GM23338 (cell line): Measurements from ENCODE around the gene TSHZ3. TPM values are rescaled to one million over a fixed set of nuclear protein-coding genes. Genes with fewer than 3 reads are reported as not detected.

Experiments
- ATAC-seq: fragments of 200-7000 bp; cut with Tn5 transposase; 3 replicates; pipeline ENCODE4 v1.9.1; 2020
- DNase-seq: peaks from one replicate; pipeline ENCODE4 v3.0.0-alpha.2; 2015; ENCODE audit warnings: low spot score
- H2AFZ ChIP-seq: fragments of 200-600 bp; sonication (generic); 2 replicates; pipeline ENCODE4 v1.8.0; 2016; ENCODE audit warnings: antibody characterized with exemption, mild to moderate bottlenecking, moderate library complexity
- H3F3A ChIP-seq: fragments of 200-600 bp; sonication (generic); replicated peaks from 2 replicates; pipeline ENCODE4 v1.8.0; 2017; ENCODE audit warnings: antibody characterized with exemption, mixed run types, low read depth
- H3K27ac ChIP-seq: fragments of 200-600 bp; sonication (generic); 2 replicates; pipeline ENCODE4 v1.6.1; 2016; ENCODE audit warnings: low read depth
- H3K27me3 ChIP-seq: fragments of 200-600 bp; sonication (generic); 2 replicates; pipeline ENCODE4 v1.8.0; 2016; ENCODE audit warnings: mild to moderate bottlenecking, mixed run types, moderate library complexity; ENCODE audit not compliant: insufficient read depth
- H3K36me3 ChIP-seq: fragments of 200-600 bp; sonication (generic); 2 replicates; pipeline ENCODE4 v1.8.0; 2016; ENCODE audit warnings: mild to moderate bottlenecking; ENCODE audit not compliant: insufficient read depth
- H3K4me1 ChIP-seq: fragments of 200-600 bp; sonication (generic); 2 replicates; pipeline ENCODE4 v1.8.0; 2016; ENCODE audit warnings: mild to moderate bottlenecking, moderate library complexity; ENCODE audit not compliant: insufficient read depth
- H3K4me2 ChIP-seq: fragments of 200-600 bp; sonication (generic); 2 replicates; pipeline ENCODE4 v1.7.1; 2017; ENCODE audit warnings: mixed run types
- H3K4me3 ChIP-seq: fragments of 200-600 bp; sonication (generic); 2 replicates; pipeline ENCODE4 v1.6.1; 2016; ENCODE audit warnings: mixed run types
- H3K79me2 ChIP-seq: fragments of 200-600 bp; sonication (generic); replicated peaks from 2 replicates; pipeline ENCODE4 v1.8.0; 2017; ENCODE audit warnings: mild to moderate bottlenecking; ENCODE audit not compliant: insufficient read depth
- H3K9me2 ChIP-seq: fragments of 200-600 bp; sonication (generic); 2 replicates; pipeline ENCODE4 v1.8.0; 2017; ENCODE audit not compliant: insufficient read depth
- H4K20me1 ChIP-seq: fragments of 200-600 bp; sonication (generic); replicated peaks from 2 replicates; pipeline ENCODE4 v1.8.0; 2017; ENCODE audit warnings: mild to moderate bottlenecking; ENCODE audit not compliant: insufficient read depth
- H3K27ac Mint-ChIP-seq: 2 replicates; pipeline ENCODE4 v1.8.0; 2020; ENCODE audit warnings: inconsistent platforms, mild to moderate bottlenecking, moderate library complexity, mixed read lengths
- H3K27me3 Mint-ChIP-seq: 3 replicates; pipeline ENCODE4 v1.8.0; 2022; ENCODE audit warnings: low read depth, mild to moderate bottlenecking, moderate library complexity, mixed read lengths, inconsistent platforms; ENCODE audit not compliant: insufficient read depth, poor library complexity
- H3K36me3 Mint-ChIP-seq: 3 replicates; pipeline ENCODE4 v1.8.0; 2021; ENCODE audit warnings: low read depth, mild to moderate bottlenecking, inconsistent platforms, moderate library complexity, mixed read lengths
- H3K4me1 Mint-ChIP-seq: 3 replicates; pipeline ENCODE4 v1.8.0; 2020; ENCODE audit warnings: mild to moderate bottlenecking, inconsistent platforms, mixed read lengths
- H3K4me3 Mint-ChIP-seq: 3 replicates; pipeline ENCODE4 v1.8.0; 2021; ENCODE audit warnings: moderate library complexity, mild to moderate bottlenecking, inconsistent platforms, mixed read lengths
- H3K9me3 Mint-ChIP-seq: 3 replicates; pipeline ENCODE4 v1.8.0; 2020; ENCODE audit warnings: moderate library complexity, mild to moderate bottlenecking, inconsistent platforms, mixed read lengths
- CREB1 ChIP-seq: fragments of 250-450 bp; sonication (Bioruptor Pico); IDR thresholded peaks from 2 replicates; pipeline ENCODE4 v1.5.0; 2020; ENCODE audit warnings: low read depth, mild to moderate bottlenecking, moderate library complexity
- EZH2phosphoT487 ChIP-seq: fragments of 200-600 bp; sonication (generic); IDR thresholded peaks from one replicate; pipeline ENCODE4 v1.8.1; 2018; ENCODE audit warnings: antibody characterized with exemption; ENCODE audit not compliant: unreplicated experiment
- JUNB ChIP-seq: IDR thresholded peaks from one replicate; pipeline ENCODE4 v1.6.1; 2016; ENCODE audit warnings: antibody characterized with exemption; ENCODE audit not compliant: unreplicated experiment
- POLR2AphosphoS5 ChIP-seq: IDR thresholded peaks from 2 replicates; pipeline ENCODE4 v1.6.1; 2016; ENCODE audit warnings: antibody characterized with exemption, low read depth
- ZNF114 ChIP-seq: fragments of 250-450 bp; sonication (Bioruptor Pico); IDR thresholded peaks from 2 replicates; pipeline ENCODE4 v1.5.0; 2020; ENCODE audit warnings: mild to moderate bottlenecking, moderate library complexity
- ZNF331 ChIP-seq: fragments of 250-450 bp; sonication (Bioruptor Pico); IDR thresholded peaks from 2 replicates; pipeline ENCODE4 v1.5.0; 2020; ENCODE audit warnings: low read depth, mild to moderate bottlenecking, moderate library complexity
- polyA plus RNA-seq: library from polyadenylated mRNA; unstranded; fragments of >200 nt; fragmentation: Nextera tagmentation; extraction: Ambion mirVana; gene quantifications from 2 replicates; pipeline ENCODE4 v1.2.1, GENCODE V29; 2016
- total RNA-seq: library from RNA; depleted of rRNA; stranded (reverse); fragments of >200 nt; shearing (Covaris generic); gene quantifications from 2 replicates; pipeline ENCODE4 v1.2.3, GENCODE V29; 2014
- TF ChIP-seq, protein P1 (sequence below): IDR thresholded peaks from one replicate; pipeline ENCODE4 v1.6.1; 2018; ENCODE audit warnings: antibody characterized with exemption; ENCODE audit not compliant: unreplicated experiment
- TF ChIP-seq, protein P2 (sequence below), 2 experiments: fragments of 200-600 bp in 1 of 2; sonication (generic) in 1 of 2; conservative IDR thresholded peaks; 2 replicates each; pipeline versions ENCODE4 v1.5.1 to v1.6.1; 2016 to 2017; ENCODE audit warnings: antibody characterized with exemption in 2 of 2, low read depth in 2 of 2, mild to moderate bottlenecking in 2 of 2, moderate library complexity in 1 of 2
- TF ChIP-seq, protein P3 (sequence below): IDR thresholded peaks from 2 replicates; pipeline ENCODE4 v1.6.1; 2016; ENCODE audit warnings: antibody characterized with exemption

TSHZ3 gene
- total and polyA plus RNA-seq, 2 experiments from 2014 or later, result 3.8 to 8.9 TPM

DNA sequence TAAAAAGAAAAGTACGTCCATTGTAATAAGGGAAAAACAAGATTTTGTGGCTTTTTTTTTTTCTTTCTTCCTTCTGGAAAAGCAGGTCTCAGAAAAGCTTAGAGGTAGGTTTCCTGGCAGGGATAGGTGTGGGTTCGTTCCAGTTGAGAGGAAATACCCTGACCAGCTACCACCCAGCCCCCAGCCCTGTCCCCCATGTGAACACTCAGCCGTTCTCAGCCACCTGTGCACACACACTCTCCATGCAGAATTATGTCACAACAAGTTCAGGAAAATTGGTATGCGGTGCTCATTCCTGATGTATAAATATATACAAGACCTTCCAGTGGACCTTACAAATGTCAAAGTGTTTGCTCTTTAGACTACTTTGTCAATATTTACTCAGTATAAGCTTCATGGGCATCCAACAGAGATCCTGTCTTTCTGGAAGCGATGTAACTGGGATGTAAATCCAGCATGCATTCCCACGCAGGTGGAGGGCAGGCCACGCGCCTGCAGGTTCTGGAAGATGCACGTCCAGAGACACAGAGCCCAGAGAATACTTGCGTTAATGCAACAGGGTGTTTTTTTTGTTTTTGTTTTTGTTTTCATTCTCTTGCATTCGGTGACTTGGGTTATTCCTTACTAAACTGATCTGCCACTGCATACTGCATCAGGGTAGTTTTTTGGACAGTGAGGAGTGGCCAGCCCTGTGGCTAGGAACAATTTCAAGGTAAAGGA, 68.8 kb downstream of the TSHZ3 start (continued):
- TF ChIP-seq, protein P1, sequence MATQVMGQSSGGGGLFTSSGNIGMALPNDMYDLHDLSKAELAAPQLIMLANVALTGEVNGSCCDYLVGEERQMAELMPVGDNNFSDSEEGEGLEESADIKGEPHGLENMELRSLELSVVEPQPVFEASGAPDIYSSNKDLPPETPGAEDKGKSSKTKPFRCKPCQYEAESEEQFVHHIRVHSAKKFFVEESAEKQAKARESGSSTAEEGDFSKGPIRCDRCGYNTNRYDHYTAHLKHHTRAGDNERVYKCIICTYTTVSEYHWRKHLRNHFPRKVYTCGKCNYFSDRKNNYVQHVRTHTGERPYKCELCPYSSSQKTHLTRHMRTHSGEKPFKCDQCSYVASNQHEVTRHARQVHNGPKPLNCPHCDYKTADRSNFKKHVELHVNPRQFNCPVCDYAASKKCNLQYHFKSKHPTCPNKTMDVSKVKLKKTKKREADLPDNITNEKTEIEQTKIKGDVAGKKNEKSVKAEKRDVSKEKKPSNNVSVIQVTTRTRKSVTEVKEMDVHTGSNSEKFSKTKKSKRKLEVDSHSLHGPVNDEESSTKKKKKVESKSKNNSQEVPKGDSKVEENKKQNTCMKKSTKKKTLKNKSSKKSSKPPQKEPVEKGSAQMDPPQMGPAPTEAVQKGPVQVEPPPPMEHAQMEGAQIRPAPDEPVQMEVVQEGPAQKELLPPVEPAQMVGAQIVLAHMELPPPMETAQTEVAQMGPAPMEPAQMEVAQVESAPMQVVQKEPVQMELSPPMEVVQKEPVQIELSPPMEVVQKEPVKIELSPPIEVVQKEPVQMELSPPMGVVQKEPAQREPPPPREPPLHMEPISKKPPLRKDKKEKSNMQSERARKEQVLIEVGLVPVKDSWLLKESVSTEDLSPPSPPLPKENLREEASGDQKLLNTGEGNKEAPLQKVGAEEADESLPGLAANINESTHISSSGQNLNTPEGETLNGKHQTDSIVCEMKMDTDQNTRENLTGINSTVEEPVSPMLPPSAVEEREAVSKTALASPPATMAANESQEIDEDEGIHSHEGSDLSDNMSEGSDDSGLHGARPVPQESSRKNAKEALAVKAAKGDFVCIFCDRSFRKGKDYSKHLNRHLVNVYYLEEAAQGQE, result no peak
- TF ChIP-seq, protein P2, sequence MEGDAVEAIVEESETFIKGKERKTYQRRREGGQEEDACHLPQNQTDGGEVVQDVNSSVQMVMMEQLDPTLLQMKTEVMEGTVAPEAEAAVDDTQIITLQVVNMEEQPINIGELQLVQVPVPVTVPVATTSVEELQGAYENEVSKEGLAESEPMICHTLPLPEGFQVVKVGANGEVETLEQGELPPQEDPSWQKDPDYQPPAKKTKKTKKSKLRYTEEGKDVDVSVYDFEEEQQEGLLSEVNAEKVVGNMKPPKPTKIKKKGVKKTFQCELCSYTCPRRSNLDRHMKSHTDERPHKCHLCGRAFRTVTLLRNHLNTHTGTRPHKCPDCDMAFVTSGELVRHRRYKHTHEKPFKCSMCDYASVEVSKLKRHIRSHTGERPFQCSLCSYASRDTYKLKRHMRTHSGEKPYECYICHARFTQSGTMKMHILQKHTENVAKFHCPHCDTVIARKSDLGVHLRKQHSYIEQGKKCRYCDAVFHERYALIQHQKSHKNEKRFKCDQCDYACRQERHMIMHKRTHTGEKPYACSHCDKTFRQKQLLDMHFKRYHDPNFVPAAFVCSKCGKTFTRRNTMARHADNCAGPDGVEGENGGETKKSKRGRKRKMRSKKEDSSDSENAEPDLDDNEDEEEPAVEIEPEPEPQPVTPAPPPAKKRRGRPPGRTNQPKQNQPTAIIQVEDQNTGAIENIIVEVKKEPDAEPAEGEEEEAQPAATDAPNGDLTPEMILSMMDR (conservative IDR thresholded peaks at IDR 0.05; ENCODE audit: low read depth in 2 of 2), result no peak
- TF ChIP-seq POLR2AphosphoS5 (no peak), EZH2phosphoT487 (no peak), ZNF114 (CRISPR knock-in tag) (no peak), ZNF331 (CRISPR knock-in tag) (no peak), CREB1 (no peak)

DNA sequence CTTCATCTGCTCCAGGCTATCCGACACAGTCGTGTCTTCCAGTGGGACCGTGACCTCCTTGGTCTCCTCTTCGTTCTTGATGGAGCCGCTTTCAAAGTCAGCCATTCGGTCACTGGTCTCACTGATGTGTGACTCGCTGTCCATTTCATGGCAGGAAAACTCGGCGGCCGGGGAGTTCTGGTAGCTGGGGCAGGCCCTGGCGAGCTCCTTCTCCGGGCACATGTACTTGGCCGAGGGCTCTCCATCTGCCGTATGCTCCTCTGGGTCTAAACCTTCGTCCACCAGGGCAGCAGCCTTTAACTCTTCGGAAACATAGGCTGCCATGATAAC, 69.8 kb downstream of the TSHZ3 start:
- Histone ChIP-seq H2AFZ (no peak overlapping the region), H3F3A (no peaks in the 10 kb centered on the region), H3K27ac (no peak overlapping the region), H3K79me2 (peaks cover 7% of the 10 kb centered on the region), H4K20me1 (no peaks in the 10 kb centered on the region), H3K4me1 (peaks cover 8% of the 10 kb centered on the region; the same call in 1 of the 2 replicates), H3K27me3 (no peaks in the 10 kb centered on the region), H3K9me2 (no peaks in the 10 kb centered on the region), H3K36me3 (no peaks in the 10 kb centered on the region), H3K4me2 (no peak overlapping the region), H3K4me3 (no peak overlapping the region)
- Mint-ChIP-seq H3K27me3 (peaks cover 3% of the 10 kb centered on the region), H3K27ac (no peak overlapping the region), H3K4me3 (no peak overlapping the region), H3K4me1 (peaks cover 38% of the 10 kb centered on the region), H3K9me3 (no peaks in the 10 kb centered on the region), H3K36me3 (peaks cover 33% of the 10 kb centered on the region)
- DNase-seq (no peak), ATAC-seq (no peak)
- no peak for TF ChIP-seq ZNF114 (CRISPR knock-in tag)
- TF ChIP-seq, protein P1, result no peak
- TF ChIP-seq ZNF331 (CRISPR knock-in tag), result no peak
- TF ChIP-seq, protein P3, sequence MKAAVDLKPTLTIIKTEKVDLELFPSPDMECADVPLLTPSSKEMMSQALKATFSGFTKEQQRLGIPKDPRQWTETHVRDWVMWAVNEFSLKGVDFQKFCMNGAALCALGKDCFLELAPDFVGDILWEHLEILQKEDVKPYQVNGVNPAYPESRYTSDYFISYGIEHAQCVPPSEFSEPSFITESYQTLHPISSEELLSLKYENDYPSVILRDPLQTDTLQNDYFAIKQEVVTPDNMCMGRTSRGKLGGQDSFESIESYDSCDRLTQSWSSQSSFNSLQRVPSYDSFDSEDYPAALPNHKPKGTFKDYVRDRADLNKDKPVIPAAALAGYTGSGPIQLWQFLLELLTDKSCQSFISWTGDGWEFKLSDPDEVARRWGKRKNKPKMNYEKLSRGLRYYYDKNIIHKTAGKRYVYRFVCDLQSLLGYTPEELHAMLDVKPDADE, result no peak
- TF ChIP-seq CREB1, result no peak
- TF ChIP-seq POLR2AphosphoS5, result no peak
- TF ChIP-seq, protein P2 (conservative IDR thresholded peaks at IDR 0.05; ENCODE audit: low read depth in 2 of 2), result no peak
- no peak for TF ChIP-seq JUNB
